OCI-LY3 (cell line): ENCODE data around the gene EPHB1.

Source experiments
- CTCF ChIP-seq: fragments of 200-600, 300-600 bp; sonication (generic); IDR thresholded peaks from 2 replicates; pipeline ENCODE4 v1.5.1; 2014; ENCODE audit warnings: antibody characterized with exemption, low read length, low read depth
- EZH2phosphoT487 ChIP-seq: fragments of 200-600 bp; shearing (Covaris generic); IDR thresholded peaks from 2 replicates; pipeline ENCODE4 v1.6.1; 2018; ENCODE audit warnings: antibody characterized with exemption, mixed run types, low read depth

DNA sequence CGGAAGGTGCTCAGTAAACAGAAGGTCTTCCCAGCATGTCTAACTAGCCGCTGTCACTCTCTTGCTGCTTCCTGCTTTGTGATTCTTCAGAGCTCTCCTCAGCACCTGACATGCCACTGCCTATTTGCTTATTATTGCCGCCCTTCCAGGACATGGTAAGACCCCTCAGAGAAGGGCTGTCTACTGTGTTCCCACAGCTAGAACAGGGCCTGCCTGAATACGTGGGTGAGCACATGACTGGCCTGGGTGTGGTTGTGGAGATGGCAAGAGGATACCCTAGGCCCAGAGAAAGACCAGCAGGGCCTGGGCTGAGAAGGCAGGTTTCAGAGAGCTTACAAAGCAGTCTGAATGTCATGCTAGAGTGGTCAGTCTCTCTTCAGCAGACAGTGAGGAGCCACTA lies 2.4 kb upstream of the EPHB1 start:
- TF ChIP-seq CTCF (no peak), EZH2phosphoT487 (no peak)
